ENCODE results near the gene DTD1.
"Not testable (repeated sequence)": the region's sequence is repeated elsewhere in the genome, so short reads cannot be mapped to it uniquely, and the experiment has no call there.

Gene DTD1

DNA sequence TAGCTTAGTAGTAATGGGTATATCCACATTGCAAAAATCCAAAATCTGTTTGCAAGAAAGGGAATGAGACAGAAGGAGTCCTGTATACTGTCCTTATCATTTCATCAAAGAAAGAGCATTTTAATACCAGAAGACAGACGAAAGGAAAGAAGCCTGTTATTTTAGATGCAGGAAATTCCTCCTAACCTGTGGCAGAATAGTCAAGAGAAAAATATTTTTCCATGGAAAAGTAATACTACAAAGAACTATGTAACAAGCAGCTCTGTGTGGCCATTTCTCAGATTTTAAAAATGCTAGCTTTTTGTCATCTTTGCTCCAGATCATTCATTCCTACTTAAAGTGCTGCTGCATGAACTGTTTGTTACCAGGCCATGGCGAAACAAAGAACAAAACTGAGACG lies 152.9 kb downstream of the DTD1 start:
- no peak for DNase-seq (ENCODE audit: low read depth)

DNA sequence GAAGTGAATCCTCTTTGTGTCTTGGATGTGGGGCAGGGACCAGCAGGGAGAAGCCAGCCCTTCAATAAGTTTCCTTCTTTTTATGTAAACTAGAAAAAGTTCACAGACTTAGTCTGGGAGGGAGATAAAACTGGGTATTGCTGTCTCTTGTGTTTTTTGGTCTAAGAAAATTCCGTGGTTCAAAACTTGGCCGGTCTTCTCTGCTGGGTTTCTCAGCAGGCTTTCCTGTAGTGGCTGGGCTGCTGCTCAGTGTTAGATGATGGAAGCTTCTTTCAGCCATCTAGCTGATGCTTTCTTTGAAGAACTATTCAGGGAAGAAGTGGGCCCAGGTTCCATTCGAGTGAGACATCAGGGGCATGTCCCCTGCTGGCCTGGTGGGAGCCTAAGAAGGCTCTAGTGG lies 155.0 kb downstream of the DTD1 start:
- no peak for DNase-seq (ENCODE audit: low read depth)

DNA sequence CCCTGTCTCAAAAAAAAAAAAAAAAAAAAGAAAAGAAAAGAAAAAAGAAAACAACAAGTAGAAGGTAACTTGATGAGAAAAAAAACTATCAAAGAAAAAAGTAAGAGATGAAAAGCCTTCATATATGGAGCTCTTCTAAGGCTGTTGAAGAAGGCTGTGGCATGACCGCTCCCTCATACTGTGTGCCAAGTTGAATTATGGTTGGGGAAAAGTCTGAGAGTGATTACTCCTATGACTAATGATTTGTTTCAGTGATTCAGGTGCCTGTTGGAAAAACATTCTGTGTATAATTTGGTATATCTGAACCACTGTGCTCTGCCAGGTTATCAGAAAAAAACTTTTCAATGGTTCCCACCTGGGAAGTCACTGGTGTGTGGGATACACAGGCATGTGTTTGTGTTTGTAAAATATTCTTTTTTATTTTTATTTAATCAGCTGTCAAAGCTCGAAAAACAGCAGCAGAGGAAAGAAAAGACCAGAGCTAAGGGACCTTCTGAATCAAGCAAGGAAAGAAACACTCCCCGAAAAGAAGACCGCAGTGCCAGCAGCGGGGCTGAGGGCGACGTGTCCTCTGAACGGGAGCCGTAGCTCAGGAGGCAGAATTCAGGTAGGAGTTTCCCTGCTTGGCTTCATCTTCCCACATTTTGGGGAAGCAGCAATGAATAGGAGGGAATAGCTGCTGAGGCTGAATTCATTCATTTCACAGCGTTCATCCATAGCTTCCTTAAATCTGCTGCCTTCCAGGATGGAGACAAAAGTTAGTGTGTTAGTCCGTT lies 156.0 kb downstream of the DTD1 start:
- peak; percentile 18 for DNase-seq (ENCODE audit: low read depth)

DNA sequence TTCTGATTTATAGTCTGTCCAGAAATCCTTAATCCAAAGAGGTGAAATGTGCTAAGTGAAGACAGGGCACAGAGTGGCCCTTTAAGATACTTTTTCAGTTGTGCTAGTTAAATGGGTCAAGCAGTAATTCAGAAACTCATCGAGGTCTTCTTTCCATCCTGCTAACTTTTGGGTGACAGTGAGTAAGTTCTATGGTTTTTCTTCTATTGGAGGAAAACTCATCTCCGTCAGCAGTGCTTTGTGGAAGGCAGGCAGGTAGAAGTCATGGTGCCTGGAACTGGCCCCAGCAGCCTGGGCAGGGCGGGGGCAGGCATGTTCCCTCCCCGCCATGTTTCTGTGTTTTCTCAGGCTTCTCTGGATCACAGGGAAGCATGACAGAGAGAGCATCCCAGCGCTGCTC lies 159.2 kb downstream of the DTD1 start:
- no peak for DNase-seq (ENCODE audit: low read depth)

DNA sequence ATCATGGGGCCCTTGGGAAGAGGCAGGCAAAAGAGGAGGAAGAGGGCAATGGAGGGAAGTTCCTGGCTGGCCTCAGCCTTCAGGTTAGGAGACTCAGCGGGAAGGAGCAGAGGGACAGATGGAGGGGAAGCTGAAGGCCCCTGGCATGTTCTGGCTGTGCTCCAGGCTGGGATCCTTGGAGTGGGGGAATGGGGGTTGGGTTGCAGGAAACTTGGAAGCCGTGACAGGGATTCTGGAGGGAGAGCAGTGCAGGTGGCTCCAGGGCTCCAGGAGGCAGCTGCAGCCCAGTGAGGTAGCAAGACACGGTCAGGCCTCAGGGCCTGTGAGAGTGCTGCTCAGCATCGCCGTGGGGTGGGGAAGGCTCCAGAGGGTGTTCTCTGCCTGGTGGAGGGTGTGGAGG lies 161.1 kb downstream of the DTD1 start:
- DNase-seq (ENCODE audit: low read depth) = no peak

DNA sequence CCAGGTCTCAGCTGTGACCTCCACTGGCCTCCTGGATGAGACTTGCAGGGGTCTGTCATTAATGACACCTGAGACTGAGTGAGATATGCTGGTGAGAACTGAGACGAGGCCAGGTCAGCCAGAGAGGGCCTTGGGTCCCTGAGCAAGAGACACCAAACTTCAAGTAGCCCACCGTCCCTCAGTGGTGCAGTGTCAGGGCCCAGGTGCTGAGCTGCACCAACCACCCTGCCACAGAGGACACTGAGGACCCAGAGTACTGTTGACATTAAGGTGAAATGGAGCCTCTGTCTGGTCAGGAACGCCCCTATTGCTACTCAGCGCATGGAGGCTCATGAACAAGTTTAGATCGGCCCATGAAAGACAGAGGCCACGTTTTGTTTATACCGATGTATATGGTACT lies 161.7 kb downstream of the DTD1 start:
- no peak for DNase-seq (ENCODE audit: low read depth)

DNA sequence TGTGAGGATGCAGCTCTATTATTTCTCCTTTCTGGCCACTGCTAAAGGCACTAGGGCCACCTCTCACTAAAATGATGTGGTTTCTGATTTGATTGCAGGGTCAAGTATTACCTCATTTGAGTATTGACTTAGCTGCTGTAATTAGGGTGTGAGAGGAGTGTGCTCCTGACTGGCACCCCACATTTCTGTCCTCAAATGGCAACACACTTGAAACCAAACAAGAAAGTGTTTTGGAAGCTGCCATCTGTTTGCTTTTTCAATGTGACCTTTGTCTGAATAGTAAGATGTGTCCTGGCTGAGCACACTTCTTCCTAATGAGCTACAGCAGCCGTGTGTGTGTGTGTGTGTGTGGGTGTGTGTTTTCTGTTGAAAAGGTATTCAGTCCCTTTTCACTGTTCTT lies 162.9 kb downstream of the DTD1 start:
- DNase-seq (ENCODE audit: low read depth) = no peak

DNA sequence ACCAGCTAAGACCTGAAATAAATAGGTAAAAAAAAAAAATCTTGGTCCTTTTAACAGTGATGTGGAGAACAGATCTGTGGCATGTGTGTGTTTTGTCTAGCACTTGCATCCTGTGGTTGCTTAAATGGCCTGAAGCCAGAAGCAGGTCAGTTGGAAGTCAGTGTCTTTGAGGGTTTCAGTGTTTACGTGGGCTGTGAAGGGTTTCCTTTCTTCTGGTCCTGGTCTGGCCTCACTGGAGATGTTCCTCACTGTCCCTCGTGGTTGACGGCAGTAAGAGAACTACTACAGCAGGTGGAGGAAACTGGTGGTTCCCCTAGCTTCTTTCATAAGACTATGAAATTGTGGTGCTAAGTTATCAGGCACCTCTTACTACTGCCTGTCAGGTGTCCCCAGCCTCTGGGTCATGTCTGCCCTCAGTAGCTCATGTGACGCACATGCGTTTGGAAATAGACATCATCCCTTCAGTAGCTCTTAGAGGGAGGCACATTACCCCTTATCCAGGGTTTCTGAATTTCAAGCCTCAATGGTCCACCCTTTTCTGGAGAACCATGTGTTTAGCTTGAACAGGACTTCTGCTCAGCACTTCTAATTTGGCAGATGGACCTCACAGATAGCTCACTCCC lies 166.3 kb downstream of the DTD1 start:
- no peak for DNase-seq (ENCODE audit: low read depth)

DNA sequence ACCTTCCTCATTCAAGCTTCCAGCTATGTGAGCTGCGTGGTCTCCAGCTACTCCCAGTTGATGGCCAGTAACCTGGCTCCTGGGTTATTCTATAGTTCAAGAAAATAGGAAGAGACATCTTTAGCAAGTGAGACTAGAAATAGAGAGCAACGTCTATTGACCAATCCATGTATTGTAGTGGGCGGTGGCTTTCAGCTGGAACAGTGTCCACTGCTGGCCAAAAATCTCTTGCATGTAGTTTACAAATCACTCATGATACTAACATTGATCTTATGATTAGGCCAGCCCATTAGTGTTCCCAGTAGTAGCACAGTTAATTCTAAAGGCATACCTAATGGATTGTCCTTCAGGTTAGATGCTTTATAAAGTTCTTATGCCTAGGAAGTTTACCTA lies 166.8 kb downstream of the DTD1 start:
- no peak for DNase-seq (ENCODE audit: low read depth)

DNA sequence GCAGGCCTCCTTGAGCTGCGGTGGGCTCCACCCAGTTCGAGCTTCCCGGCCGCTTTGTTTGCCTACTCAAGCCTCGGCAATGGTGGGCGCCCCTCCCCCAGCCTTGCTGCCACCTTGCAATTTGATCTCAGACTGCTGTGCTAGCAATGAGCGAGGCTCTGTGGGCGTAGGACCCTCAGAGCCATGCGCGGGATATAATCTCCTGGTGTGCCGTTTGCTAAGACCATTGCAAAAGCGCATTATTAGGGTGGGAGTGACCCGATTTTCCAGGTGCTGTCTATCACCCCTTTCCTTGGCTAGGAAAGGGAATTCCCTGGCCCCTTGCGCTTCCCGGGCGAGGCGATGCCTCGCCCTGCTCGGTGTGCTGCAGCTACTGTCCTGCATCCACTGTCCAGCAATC lies 173.0 kb downstream of the DTD1 start:
- not testable (repeated sequence) for DNase-seq (ENCODE audit: low read depth)

DNA sequence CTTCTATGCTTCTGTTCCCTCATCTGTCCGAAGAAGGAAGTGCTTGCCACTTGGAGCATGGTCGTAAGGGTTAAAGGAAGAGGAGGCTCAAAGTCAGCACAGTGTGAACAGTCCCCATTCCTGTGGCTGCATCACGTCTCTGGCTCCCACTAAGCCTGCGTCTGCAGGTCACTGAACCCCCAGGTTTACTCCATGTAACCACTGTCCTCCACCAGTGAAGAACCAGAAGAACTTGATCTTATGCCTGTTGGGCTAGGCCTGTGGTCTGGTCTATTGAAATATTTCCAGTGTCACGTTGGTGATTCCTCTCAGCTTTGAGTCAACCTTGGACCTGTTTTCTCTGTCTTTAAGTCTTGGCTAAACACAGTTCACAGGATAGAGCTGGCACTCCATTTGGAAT lies 179.8 kb downstream of the DTD1 start:
- DNase-seq (ENCODE audit: low read depth) = no peak

DNA sequence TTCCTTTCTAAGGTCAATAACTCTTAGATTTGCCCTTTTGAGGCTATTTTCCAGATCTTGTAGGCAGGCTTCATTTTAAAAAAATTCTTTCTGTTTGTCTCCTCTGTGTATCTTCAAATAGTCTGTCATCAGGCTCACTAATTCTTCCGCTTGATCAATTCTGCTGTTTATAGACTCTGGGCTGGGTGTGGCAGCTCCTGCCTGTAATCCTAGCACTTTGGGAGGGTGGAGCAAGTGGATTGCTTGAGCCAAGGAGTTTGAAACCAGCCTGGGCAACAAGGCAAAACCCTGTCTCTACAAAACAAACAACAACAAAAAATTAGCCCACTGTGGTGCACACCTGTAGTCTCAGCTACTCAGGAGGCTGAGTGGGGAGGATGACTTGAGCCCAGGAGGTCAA lies 185.7 kb downstream of the DTD1 start:
- no peak for DNase-seq (ENCODE audit: low read depth)

DNA sequence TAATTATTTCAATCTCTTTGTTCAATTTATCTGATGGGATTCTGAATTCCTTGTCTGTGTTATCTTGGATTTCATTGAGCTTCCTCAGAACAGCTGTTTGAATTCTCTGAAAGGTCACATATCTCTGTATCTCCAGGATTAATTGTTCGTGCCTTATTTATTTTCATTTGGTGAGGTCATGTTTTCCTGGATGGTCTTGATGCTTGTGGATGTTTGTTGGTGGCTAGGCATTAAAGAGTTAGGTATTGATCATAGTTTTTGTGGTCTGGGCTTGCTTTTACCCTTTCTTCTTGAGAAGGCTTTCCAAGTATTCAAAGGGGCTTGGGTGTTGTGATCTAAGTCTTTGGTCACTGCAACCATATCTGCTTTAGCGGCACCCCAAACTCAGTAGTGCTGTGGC lies 186.4 kb downstream of the DTD1 start:
- DNase-seq (ENCODE audit: low read depth) = no peak

DNA sequence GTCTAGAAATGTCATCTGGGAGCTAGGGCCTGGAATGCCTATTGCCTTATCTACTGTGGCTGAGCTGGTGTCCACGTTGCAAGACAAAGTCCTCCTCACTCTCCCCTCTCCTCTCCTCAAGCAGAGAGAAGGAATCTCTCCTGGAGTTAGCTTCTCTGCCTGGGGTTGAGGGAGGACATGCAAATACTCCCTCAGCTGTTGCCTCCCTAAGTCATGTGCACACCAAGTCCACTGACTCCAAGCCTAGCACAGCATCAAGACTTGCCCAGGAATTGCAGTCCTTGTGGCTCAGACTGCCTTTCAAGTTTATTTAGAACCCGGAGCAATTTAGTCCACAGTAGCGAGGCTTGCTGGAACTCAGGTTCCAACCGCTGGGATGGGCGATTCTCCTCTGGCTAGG lies 187.8 kb downstream of the DTD1 start:
- DNase-seq (ENCODE audit: low read depth) = no peak

DNA sequence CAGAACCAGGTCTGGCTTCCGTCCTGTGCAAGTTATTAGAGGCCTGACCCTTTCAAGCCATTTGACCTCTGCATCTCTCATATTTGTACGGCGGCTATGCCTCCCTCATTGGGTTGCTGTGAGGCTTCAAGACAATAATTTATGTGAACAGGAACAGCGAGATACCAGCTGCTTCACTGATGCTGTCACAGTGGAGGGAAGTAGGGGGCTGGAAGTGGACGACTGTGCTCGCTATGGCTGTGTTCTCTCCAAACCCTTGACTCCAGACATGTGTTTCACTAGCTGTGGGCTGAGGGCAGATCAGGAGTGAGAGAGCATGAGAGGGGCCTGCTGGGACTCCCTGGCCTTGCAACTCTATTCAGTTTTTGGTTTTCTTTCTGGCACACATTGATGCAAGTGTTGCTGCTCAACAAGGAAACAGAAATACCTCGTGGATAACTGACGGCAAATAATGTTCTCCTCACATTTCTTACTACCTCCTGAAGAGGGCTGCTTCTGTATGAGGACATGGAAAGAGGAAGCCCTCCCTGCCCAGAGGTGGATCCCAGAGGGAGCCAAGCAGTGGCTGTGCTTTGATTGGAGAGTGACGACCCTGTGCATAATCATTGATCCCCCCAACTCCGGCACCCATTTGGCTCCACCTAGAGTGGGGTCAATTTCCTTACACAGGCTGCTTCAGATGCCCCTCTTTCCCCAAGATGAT lies 191.0 kb downstream of the DTD1 start:
- DNase-seq (ENCODE audit: low read depth) = no peak

DNA sequence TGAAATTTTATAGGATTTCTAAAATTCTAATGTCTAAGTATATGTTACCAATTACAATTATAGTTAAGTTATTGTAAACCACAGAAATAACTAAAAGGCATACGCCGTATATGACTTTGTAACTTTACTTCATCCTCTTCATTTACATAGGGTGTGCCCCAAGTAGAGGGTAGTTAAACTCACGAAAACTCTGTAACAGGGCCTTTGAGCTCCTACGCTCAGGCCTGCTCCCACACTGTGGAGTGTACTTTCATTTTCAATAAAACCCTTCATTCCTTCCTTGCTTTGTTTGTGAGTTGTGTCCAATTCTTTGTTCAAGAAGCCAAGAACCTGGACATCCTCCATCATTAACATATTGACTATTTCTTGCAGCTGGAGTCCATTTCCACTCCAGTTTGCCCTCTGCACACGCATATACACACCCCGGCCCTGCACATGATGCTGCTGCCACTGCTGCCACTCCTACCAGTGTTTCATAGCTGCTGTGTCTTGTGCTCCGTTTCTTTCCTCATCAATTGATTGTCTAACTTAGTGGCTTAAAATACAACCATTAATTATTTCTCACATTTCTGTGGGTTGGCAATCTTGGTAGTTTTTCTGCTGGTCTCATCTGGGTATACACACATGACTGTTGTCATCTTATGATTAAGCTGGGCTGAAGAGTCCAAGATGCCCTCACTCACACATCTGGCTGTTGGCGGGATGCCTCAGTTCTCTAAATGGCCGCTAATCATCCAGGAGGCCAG lies 192.7 kb downstream of the DTD1 start:
- no peak for DNase-seq (ENCODE audit: low read depth)

DNA sequence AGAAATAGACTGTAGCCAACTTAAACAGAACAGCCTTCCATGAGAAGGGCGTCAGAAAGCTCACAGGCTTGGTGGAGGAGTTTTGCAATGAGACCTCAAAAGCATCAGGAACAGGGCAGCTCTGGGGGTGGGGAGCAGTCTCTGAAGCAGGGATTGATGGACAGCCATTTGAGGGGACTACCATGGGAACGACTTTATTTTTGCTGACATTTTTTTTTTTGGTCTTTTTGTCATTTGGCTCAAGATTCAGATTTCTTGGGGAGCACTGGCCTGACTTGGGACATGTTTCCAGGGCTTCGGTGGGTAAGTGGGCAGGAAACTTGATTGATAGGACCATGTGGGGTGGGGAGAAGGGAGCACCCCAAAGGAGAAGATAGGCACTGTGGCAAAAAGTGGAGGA lies 193.7 kb downstream of the DTD1 start:
- no peak for DNase-seq (ENCODE audit: low read depth)

DNA sequence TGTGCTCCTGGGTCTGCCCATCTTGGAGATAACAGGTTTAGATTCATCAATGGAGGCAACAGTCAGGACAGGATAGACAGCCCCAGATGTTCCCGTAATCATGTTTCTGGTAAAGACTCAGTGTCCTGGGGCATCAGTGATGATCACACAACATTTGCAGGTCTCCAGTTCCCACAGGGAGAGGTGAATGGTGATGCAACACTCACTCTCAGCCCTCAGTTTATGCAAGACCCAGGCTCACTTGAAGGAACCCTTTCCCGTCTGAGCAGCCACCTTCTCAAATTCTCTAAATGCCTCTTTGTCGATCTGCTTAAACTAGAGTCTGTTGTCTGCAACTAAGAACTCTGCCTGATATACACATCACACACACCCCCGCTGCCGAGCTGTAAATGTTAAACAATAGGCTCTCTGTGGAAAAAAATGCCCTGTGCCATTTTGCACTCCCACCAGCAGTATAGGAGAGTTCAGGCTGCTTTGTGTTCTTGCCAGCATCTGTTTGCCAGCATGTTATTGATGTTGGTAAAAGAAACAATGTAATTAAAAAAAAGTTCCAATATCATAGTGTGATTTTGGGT lies 195.6 kb downstream of the DTD1 start:
- DNase-seq (ENCODE audit: low read depth) = no peak

DNA sequence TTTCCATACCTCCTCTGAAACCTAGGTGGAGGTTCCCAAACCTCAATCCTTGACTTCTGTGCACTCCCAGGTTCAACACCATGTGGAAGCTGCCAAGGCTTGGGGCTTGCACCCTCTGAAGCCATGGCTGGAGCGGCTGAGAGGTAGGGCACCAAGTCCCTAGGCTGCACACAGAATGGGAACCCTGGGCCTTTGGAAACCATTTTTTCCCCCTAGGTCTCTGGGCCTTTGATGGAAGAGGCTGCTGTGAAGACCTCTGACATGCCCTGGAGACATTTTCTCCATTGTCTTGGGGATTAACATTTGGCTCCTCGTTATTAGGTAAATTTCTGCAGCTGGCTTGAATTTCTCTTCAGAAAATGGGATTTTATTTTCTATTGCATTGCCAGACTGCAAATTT lies 199.2 kb downstream of the DTD1 start:
- DNase-seq (ENCODE audit: low read depth) = not testable (repeated sequence)

DNA sequence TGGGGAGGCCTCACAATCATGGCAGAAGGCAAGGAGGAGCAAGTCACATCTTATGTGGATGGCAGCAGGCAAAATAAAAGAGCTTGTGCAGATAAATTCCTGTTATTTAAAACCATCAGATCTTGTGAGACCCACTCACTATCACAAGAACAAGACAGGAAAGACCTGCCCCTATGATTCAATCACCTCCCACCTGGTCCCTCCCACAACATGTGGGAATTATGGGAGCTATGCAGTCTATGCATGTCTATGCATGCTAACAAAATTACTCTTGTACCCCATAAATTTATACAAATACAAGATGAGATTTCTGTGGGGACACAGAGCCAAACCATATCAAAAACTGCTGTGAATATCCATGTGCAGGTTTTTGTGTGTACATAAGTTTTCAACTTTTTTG lies 200.2 kb downstream of the DTD1 start:
- no peak for DNase-seq (ENCODE audit: low read depth)

DNA sequence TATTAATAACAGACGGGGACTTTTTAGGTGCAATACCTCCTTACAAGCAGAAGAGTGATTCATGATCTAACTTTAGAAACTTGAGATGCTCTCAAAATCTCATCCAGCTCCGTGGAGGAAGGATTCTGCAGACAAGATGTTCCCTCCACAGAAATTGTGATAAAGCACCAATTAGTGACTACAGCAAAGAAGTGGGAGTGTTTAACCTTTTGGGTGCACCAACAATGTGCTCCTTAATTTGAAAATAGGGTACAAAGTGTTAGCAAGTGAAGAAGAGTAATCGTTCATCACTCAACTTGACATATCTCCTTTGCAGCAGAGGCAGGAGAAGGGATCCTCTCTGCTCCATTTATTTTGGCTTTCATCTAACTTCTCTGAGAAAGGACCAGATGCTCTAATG lies 202.9 kb downstream of the DTD1 start:
- DNase-seq (ENCODE audit: low read depth) = no peak
